Trophoblast cell (in vitro differentiated cells and primary cell): ENCODE data around the gene MYO18A.
A peak's percentile ranks its signal among the peaks of the same experiment; 100 is the strongest.
"Not testable (repeated sequence)": the region's sequence is repeated elsewhere in the genome, so short reads cannot be mapped to it uniquely, and the experiment has no call there.

Experiments used
- DNase-seq, 2 donors: peaks; one replicate each; pipeline ENCODE4 v3.0.0-alpha.2; 2016
- H2AFZ ChIP-seq: 2 replicates; pipeline ENCODE4 v1.6.1; 2013; ENCODE audit warnings: low read length, moderate library complexity, mild to moderate bottlenecking; ENCODE audit not compliant: insufficient read depth, poor library complexity
- H2AK5ac ChIP-seq: 2 replicates; pipeline ENCODE4 v1.6.1; 2013; ENCODE audit warnings: mild to moderate bottlenecking, low read length
- H2BK120ac ChIP-seq: 2 replicates; pipeline ENCODE4 v1.6.1; 2013; ENCODE audit warnings: low read length, mild to moderate bottlenecking, moderate library complexity; ENCODE audit not compliant: insufficient read depth, poor library complexity
- H2BK12ac ChIP-seq: 2 replicates; pipeline ENCODE4 v1.6.1; 2013; ENCODE audit warnings: mild to moderate bottlenecking, low read length, moderate library complexity
- H2BK5ac ChIP-seq: 2 replicates; pipeline ENCODE4 v1.6.1; 2013; ENCODE audit warnings: low read length, low read depth, moderate library complexity, mild to moderate bottlenecking; ENCODE audit not compliant: poor library complexity
- H3K14ac ChIP-seq: 2 replicates; pipeline ENCODE4 v1.6.1; 2013; ENCODE audit warnings: mild to moderate bottlenecking, low read length
- H3K18ac ChIP-seq: 2 replicates; pipeline ENCODE4 v1.6.1; 2013; ENCODE audit warnings: mild to moderate bottlenecking, low read length
- H3K23ac ChIP-seq: 2 replicates; pipeline ENCODE4 v1.6.1; 2013; ENCODE audit warnings: low read length
- H3K27ac ChIP-seq: 2 replicates; pipeline ENCODE4 v1.5.1; 2013; ENCODE audit warnings: low read depth, mild to moderate bottlenecking, inconsistent platforms, low read length, moderate library complexity
- H3K27me3 ChIP-seq: 2 replicates; pipeline ENCODE4 v1.6.1; 2013; ENCODE audit warnings: inconsistent platforms, mild to moderate bottlenecking, low read length, moderate library complexity; ENCODE audit not compliant: insufficient read depth
- H3K36me3 ChIP-seq, 2 experiments: 1 replicate in 1 of 2; 2 replicates in 1 of 2; pipeline ENCODE4 v1.6.1; 2013; ENCODE audit warnings: low read length in 2 of 2, mild to moderate bottlenecking in 2 of 2, moderate library complexity in 1 of 2; ENCODE audit not compliant: insufficient read depth in 2 of 2, control insufficient read depth in 1 of 2
- H3K4ac ChIP-seq: 2 replicates; pipeline ENCODE4 v1.6.1; 2013; ENCODE audit warnings: low read depth, mild to moderate bottlenecking, low read length, moderate library complexity
- H3K4me1 ChIP-seq, 2 experiments: 1 replicate in 1 of 2; 2 replicates in 1 of 2; pipeline ENCODE4 v1.6.1; 2013; ENCODE audit warnings: low read length in 2 of 2, mild to moderate bottlenecking in 2 of 2, moderate library complexity in 1 of 2; ENCODE audit not compliant: insufficient read depth in 2 of 2, control insufficient read depth in 1 of 2
- H3K4me2 ChIP-seq: 2 replicates; pipeline ENCODE4 v1.6.1; 2013; ENCODE audit warnings: inconsistent platforms, mild to moderate bottlenecking, low read length, moderate library complexity
- H3K4me3 ChIP-seq: 2 replicates; pipeline ENCODE4 v1.5.1; 2013; ENCODE audit warnings: mild to moderate bottlenecking, low read depth, low read length, inconsistent platforms
- H3K79me1 ChIP-seq: one replicate; pipeline ENCODE4 v1.6.1; 2013; ENCODE audit warnings: low read length
- H3K79me2 ChIP-seq: 2 replicates; pipeline ENCODE4 v1.6.1; 2013; ENCODE audit warnings: low read length, mild to moderate bottlenecking; ENCODE audit not compliant: control insufficient read depth, insufficient read depth, poor library complexity
- H3K9ac ChIP-seq: 2 replicates; pipeline ENCODE4 v1.6.1; 2013; ENCODE audit warnings: mild to moderate bottlenecking, low read length
- H3K9me3 ChIP-seq: 2 replicates; pipeline ENCODE4 v1.6.1; 2013; ENCODE audit warnings: low read depth, mild to moderate bottlenecking, control low read depth, inconsistent platforms, low read length; ENCODE audit not compliant: insufficient read depth
- H4K12ac ChIP-seq: 2 replicates; pipeline ENCODE4 v1.6.1; 2013; ENCODE audit warnings: low read depth, mild to moderate bottlenecking, low read length, moderate library complexity
- H4K8ac ChIP-seq: 2 replicates; pipeline ENCODE4 v1.6.1; 2013; ENCODE audit warnings: low read depth, mild to moderate bottlenecking, low read length, moderate library complexity
- H4K91ac ChIP-seq: one replicate; pipeline ENCODE4 v1.6.1; 2013; ENCODE audit warnings: low read depth, mild to moderate bottlenecking, low read length, moderate library complexity
- WGBS: extraction: QIAGEN DNeasy Blood & Tissue Kit; methylation state at CpG from one replicate; pipeline ENCODE4 v1.1.7; 2013; ENCODE audit warnings: missing lambda C conversion rate; ENCODE audit not compliant: insufficient read length, insufficient coverage; ENCODE audit errors: extremely low coverage; 5-methylcytosine and 5-hydroxymethylcytosine counted together

Gene MYO18A

DNA sequence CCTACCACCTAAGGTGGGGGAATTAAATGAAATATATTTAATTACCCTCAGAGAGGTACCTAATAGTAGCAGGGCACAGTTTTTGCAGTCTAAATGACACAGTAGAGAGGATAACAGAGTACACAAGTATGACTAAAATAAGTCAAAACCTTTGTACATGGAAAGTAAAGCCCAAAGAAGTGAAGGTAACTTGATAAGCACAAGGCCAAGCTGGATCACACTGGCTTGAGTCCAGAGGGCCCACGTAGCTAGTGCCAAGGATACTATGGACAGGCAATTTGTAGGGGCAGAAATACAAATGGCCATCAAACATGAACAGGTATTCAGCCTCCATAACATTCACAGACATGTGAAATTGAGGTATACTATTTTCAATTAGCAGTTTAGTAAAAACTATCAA is 7.6 kb downstream of the MYO18A start:
- WGBS, result no CpG with 5 or more reads among the region's 1 CpG
- H3K23ac ChIP-seq, result no peak overlapping the region
- no peak overlapping the region for H4K8ac ChIP-seq
- H2AFZ ChIP-seq, result no peak overlapping the region
- no peak overlapping the region for H2BK12ac ChIP-seq
- no peaks in the 10 kb centered on the region for H3K9me3 ChIP-seq
- H3K79me2 ChIP-seq, result peaks cover 2% of the 10 kb centered on the region
- no peak overlapping the region for H3K14ac ChIP-seq
- H3K36me3 ChIP-seq, result no peaks in the 10 kb centered on the region
- H4K12ac ChIP-seq, result no peak overlapping the region
- no peak overlapping the region for H2AK5ac ChIP-seq
- no peak overlapping the region for H3K27ac ChIP-seq
- H3K4ac ChIP-seq, result no peak overlapping the region
- no peaks in the 10 kb centered on the region for H3K27me3 ChIP-seq
- H4K91ac ChIP-seq, result no peak overlapping the region
- H3K4me1 ChIP-seq, result peaks cover 8 to 17% of the 10 kb centered on the region in 2 experiments
- no peak overlapping the region for H3K9ac ChIP-seq
- H3K18ac ChIP-seq, result no peak overlapping the region
- no peak overlapping the region for H3K4me3 ChIP-seq
- peaks cover 9% of the 10 kb centered on the region for H3K79me1 ChIP-seq
- H3K4me2 ChIP-seq, result no peak overlapping the region
- no peak overlapping the region for H2BK120ac ChIP-seq
- no peak for DNase-seq
- H2BK5ac ChIP-seq, result no peak overlapping the region

DNA sequence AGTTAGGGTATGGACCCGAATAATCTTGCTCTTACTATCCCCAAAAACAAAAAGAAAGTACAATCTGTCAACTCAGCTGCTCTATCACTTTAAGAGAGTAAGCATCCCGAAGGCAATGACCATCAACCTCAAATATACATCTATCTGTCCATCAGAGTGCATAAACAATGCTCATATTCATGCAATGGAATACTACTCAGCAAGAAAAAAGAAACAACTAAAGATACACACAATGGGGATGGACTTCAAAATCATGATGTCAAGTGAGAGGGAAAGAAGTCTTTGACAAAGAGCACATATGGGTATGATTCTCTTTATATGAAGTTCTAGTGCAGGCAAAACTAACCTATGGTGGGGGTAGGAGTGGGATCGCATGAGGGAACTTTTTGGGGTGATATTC is 9.5 kb downstream of the MYO18A start:
- no peak overlapping the region for H3K27ac ChIP-seq
- H3K9me3 ChIP-seq, result no peaks in the 10 kb centered on the region
- H3K4me1 ChIP-seq, result peaks cover 7 to 18% of the 10 kb centered on the region in 2 experiments
- no peak overlapping the region for H2AK5ac ChIP-seq
- H3K27me3 ChIP-seq, result no peaks in the 10 kb centered on the region
- H4K8ac ChIP-seq, result no peak overlapping the region
- WGBS, result no CpG with 5 or more reads among the region's 3 CpGs
- no peak overlapping the region for H4K12ac ChIP-seq
- no peak overlapping the region for H2BK5ac ChIP-seq
- H2BK12ac ChIP-seq, result no peak overlapping the region
- no peak overlapping the region for H3K4ac ChIP-seq
- H3K4me2 ChIP-seq, result no peak overlapping the region
- no peak overlapping the region for H4K91ac ChIP-seq
- no peak overlapping the region for H3K9ac ChIP-seq
- no peak overlapping the region for H3K14ac ChIP-seq
- H2AFZ ChIP-seq, result no peak overlapping the region
- DNase-seq, result no peak
- no peaks in the 10 kb centered on the region for H3K79me1 ChIP-seq
- no peak overlapping the region for H3K4me3 ChIP-seq
- peaks cover 9 to 12% of the 10 kb centered on the region in 2 experiments for H3K36me3 ChIP-seq
- no peak overlapping the region for H2BK120ac ChIP-seq
- H3K79me2 ChIP-seq, result no peaks in the 10 kb centered on the region
- H3K23ac ChIP-seq, result no peak overlapping the region
- H3K18ac ChIP-seq, result no peak overlapping the region

DNA sequence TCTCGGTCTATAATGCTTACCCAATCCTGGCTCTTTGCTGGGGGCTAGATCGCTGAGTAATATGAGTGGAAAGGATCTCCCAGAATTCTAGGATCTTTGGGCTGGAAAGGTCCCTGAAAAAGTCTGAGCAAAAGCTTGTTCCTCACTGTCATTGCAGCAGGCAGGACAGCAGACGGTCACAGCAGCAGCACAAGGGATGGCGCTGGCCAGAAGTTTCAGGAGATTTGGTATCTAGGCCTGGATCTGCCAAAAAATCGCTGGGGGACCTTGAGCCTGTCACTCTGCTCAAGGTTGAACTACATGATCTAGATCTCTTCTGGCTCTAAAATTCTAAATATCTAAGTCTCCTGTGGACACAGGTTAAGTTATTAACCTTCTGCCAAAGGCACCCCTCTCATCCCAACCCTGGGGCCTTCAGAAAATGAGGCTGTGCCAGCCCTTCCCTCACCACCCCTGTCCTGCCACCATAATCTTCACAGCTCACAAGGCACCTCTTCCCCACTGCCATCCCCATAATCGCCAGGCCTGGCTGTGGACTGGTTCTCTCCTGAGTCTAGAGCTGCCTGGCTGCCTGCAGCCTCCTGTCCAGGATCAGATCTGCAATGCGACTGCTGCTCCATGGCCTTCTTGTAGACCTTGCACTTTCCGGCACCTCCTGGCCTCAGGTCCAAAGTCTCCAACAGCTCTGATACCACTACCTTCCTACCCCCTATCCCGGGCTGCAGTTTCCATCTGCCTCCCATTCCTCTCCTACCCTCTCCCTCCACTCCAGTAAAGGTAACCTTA is 10.2 kb downstream of the MYO18A start:
- Histone ChIP-seq H3K36me3 (peaks cover 13 to 15% of the 10 kb centered on the region in 2 experiments), H3K4me1 (peaks cover 7 to 18% of the 10 kb centered on the region in 2 experiments), H3K9ac (no peak overlapping the region), H3K4me3 (no peak overlapping the region), H4K8ac (no peak overlapping the region), H2AK5ac (no peak overlapping the region), H2BK120ac (no peak overlapping the region), H3K23ac (no peak overlapping the region), H3K4ac (no peak overlapping the region), H3K14ac (no peak overlapping the region), H3K4me2 (no peak overlapping the region), H2BK5ac (no peak overlapping the region), H4K12ac (no peak overlapping the region), H3K27ac (no peak overlapping the region), H2AFZ (no peak overlapping the region), H4K91ac (no peak overlapping the region), H3K27me3 (no peaks in the 10 kb centered on the region), H3K9me3 (no peaks in the 10 kb centered on the region), H3K18ac (peak overlapping the region; percentile 25), H2BK12ac (no peak overlapping the region), H3K79me2 (no peaks in the 10 kb centered on the region), H3K79me1 (no peaks in the 10 kb centered on the region)
- WGBS, result no CpG with 5 or more reads among the region's 9 CpGs
- DNase-seq, result no peak

DNA sequence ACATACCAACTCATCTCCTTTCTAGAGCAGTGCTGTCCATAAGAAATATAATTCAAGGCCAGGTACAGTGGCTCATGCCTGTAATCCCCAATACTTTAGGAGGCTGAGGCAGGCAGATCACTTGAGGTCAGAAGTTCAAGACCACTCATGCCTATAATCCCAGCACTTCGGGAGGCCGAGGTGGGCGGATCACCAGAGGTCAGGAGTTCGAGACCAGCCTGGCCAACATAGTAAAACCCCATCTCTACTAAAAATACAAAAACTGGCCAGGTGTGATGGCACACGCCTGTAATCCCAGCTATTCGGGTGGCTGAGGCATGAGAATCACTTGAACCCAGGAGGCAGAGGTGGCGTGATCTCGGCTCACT is 11.5 kb downstream of the MYO18A start:
- H3K27me3 ChIP-seq, H4K8ac ChIP-seq, H3K79me2 ChIP-seq, H3K18ac ChIP-seq, H2BK12ac ChIP-seq, H3K14ac ChIP-seq, H3K9me3 ChIP-seq, H3K4me3 ChIP-seq, H3K4me2 ChIP-seq, H2BK5ac ChIP-seq, H4K12ac ChIP-seq, H4K91ac ChIP-seq, H2BK120ac ChIP-seq, H3K27ac ChIP-seq, H3K23ac ChIP-seq, H2AFZ ChIP-seq, H3K9ac ChIP-seq, H3K79me1 ChIP-seq, H2AK5ac ChIP-seq, H3K4ac ChIP-seq, DNase-seq: not testable (repeated sequence)
- Histone ChIP-seq H3K4me1 (peaks cover 7 to 23% of the 10 kb centered on the region in 2 experiments), H3K36me3 (peaks cover 13 to 15% of the 10 kb centered on the region in 2 experiments)
- whole genome bisulfite sequencing, result no CpG with 5 or more reads among the region's 8 CpGs
